HCT116 (cell line): ENCODE results near the gene DCHS2.

ENCODE experiments used
- CTCF ChIP-seq, 3 experiments: fragments of 200-600 bp in 1 of 3; sonication (generic) in 1 of 3; IDR thresholded peaks in 2 of 3; conservative IDR thresholded peaks in 1 of 3; 2 replicates each; pipeline ENCODE4 v1.5.1; 2012 to 2017; ENCODE audit warnings: low read depth in 2 of 3, low read length in 2 of 3, antibody characterized with exemption in 1 of 3, borderline replicate concordance in 1 of 3, control low read depth in 1 of 3, mild to moderate bottlenecking in 1 of 3, mixed read lengths in 1 of 3, mixed run types in 1 of 3, moderate library complexity in 1 of 3; ENCODE audit not compliant: insufficient read depth in 1 of 3
- POLR2AphosphoS5 ChIP-seq: IDR thresholded peaks from 2 replicates; pipeline ENCODE4 v1.6.1; 2011; ENCODE audit warnings: mild to moderate bottlenecking, low read depth, low read length, moderate library complexity
- SP1 ChIP-seq: IDR thresholded peaks from 2 replicates; pipeline ENCODE4 v1.6.1; 2012; ENCODE audit warnings: low read depth

- TF ChIP-seq CTCF (IDR thresholded peaks at IDR 0.05 in 2 of 3, conservative IDR thresholded peaks at IDR 0.05 in 1 of 3; ENCODE audit: borderline replicate concordance in 1 of 3, insufficient read depth in 1 of 3, low read depth in 2 of 3, low read length in 2 of 3), result peak; percentile 31 to 49 (median 48); a peak in 3 of 6 replicates
- TF ChIP-seq SP1, result no peak
- no peak for TF ChIP-seq POLR2AphosphoS5
Observed at GRCh38 chr4:154314248-154314647, 177.4 kb downstream of the DCHS2 start.
